Central memory CD4-positive, alpha-beta T cell (primary cell): ENCODE data around the gene C1orf21.

ENCODE experiments used
- DNase-seq: peaks from one replicate; pipeline ENCODE4 v3.0.0; 2022

The C1orf21 gene

GRCh38 chr1:184387476-184388318 is 868 bp downstream of the C1orf21 start:
- peak; percentile 13 for DNase-seq

GRCh38 chr1:184388319-184388889 is 1.6 kb downstream of the C1orf21 start:
- no peak for DNase-seq

DNA sequence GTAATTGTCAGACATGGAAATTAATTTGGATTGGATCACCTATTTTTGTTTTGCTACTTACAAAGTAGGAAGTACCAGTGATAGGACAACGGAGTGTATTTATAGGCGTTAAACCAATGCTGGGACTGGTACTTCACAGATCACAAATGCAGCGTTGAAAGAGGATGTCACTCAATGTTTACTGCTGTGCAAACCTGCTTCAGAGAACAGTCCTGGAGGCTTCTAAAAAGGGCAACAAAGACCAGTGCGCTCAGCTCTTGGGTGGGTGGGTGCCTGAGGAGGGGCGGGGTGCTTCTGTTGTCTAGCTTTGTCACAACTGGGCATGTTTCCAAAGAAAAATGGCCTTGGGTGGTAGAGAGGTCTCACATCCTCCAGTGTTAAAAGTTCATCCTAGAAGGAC is 2.1 kb downstream of the C1orf21 start:
- no peak for DNase-seq

GRCh38 chr1:184389446-184389845 is 2.6 kb downstream of the C1orf21 start:
- DNase-seq = no peak

DNA sequence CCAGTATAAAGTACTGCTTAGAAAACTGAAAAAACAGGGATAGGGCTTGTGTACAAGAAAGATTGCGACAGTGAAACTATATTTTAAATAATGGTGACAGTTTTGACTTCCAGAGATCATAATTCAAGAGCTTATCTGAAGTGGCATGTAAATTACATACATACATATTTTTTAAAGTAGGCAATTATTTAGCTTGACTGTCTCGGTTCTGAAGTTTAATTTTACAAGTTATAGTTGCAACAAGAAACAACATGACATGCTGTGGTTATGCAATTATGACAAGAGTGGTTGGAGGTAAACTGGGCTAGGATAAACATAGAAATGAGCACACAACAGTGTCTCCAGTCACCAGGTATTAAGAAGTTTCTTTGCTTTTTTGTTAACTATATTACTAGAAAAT is 4.1 kb downstream of the C1orf21 start:
- no peak for DNase-seq

GRCh38 chr1:184392067-184392466 is 5.2 kb downstream of the C1orf21 start:
- DNase-seq = no peak

GRCh38 chr1:184392779-184393522 is 6.1 kb downstream of the C1orf21 start:
- no peak for DNase-seq

- DNase-seq = no peak
These were observed 7.1 kb downstream of the C1orf21 start for GRCh38 chr1:184393962-184394361.

DNA sequence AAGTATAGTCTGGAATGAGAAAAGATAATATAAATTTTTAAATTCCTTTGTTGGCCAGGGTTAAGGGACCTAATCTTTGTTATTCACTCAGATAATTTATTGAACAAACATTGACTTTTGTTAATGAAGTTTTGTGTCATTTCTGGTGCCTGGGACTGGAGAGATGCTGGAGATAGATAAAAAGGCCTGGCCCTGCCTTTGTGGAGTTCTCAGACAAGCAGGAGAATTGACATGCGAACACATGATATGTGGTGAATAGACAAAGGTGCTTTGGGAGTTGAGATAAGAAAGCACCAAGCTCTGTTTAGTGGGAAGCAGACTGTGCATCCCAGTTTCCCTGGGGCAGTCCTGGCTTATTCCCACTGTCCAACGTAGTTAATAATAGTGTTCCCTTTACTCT is 8.5 kb downstream of the C1orf21 start:
- DNase-seq = no peak

- no peak for DNase-seq
These were observed 9.2 kb downstream of the C1orf21 start for GRCh38 chr1:184395937-184396480.

GRCh38 chr1:184399192-184399847 is 12.5 kb downstream of the C1orf21 start:
- no peak for DNase-seq

GRCh38 chr1:184403961-184404726 is 17.3 kb downstream of the C1orf21 start:
- DNase-seq = no peak

DNA sequence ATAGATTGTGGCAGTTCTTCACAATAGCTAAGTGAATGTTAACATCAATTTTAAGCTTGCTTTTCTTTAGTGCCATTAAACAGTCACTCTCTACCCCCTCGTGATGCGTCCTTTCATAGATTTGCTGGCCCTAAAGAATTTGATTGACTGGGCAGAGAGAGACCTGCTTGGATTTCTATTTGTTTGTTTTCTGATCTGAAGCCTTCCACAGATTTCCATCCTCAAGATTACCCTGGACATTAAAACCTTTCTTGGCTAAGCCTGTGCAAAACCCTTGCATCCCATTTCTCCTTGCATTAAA is 17.8 kb downstream of the C1orf21 start:
- no peak for DNase-seq

GRCh38 chr1:184405094-184405800 is 18.4 kb downstream of the C1orf21 start:
- no peak for DNase-seq

- DNase-seq = no peak
These were observed 18.9 kb downstream of the C1orf21 start for GRCh38 chr1:184405801-184406142.

GRCh38 chr1:184406479-184406878 is 19.6 kb downstream of the C1orf21 start:
- DNase-seq = no peak

DNA sequence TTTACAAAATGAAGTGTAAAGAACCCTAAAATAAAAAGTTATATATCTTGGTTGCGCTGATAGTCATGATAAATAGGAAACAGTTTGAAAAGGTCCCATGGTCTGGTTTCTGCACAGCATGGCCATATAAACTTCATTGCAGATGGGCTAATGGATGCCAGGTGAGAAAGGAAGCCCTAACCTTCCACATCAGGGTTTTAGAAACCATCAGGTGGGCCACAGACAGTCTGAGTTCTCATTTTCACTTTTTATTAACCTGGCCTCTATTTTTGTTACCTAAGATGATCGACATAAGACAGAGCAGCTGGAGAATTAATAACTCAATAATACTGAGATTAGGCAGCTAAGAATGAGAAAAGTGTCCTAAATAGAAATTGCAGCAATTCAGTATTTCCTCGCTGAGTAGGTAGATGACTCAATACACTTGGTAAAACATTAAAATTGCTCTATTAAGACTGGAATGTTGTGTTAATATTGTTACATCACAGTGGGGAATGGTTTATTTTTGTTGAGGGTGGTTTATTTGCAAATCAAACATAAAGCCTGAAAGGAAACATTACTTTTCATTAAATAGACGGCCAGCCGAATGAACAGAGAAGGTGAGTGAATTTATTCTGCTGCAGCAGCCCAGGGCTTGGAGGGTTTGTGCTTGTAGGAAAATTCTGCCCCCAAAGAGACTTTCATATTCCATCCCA is 21.1 kb downstream of the C1orf21 start:
- DNase-seq = no peak

DNA sequence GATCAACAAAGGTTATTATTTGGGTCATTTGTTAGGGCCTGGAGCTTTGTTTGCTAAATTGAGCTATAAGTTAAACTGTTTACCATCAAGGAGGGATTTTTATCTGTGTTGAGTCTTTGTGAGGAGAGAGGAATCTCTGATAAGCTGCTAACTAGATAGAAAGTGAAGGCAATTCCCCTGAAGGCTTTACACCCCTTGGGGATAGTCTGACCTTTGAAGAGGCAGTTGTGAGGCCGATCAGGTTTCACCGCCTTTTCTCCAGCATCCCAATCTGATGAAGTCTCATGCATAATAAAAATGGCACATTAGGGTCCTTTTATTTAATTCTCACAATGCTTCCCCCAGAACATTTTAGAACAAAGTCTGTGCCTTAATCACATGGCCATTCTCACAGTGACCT is 21.8 kb downstream of the C1orf21 start:
- no peak for DNase-seq

GRCh38 chr1:184409011-184409410 is 22.2 kb downstream of the C1orf21 start:
- no peak for DNase-seq

DNA sequence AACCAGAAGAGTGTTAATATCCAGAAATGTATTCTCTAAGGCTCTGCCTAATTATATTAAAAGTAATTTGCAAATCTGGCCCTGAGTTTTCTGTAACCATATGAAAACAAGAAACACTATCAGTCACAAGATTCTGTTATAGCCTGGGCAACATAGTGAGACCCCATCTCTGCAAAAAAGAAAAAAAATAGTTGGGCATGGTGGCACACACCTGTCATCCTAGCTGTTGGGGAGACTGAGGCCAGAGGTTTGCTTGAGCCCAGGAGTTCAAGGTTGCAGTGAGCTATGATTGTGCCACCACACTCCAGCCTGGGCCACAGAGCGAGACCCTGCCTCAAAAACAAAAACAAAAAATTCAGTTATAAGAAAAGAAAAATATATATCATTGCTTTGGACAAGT is 25.6 kb downstream of the C1orf21 start:
- DNase-seq = no peak

DNA sequence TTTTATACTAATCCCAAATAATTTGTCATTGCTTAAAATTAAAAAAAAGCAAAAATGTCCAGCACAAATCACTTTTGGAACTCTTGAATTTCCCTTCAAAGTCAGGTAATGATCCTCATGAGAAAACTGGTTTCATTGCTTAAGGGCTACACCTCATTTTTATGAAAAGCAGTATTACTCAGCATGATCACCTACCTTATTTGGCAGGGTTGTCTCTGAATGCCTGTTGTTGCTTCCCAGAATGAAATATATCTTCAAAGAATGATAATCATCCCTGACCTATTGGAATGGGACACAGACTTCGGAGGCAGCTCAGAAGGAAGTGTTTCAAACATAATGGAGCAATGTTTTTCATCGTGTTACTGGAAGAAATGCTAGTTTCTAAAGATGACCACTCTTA is 29.7 kb downstream of the C1orf21 start:
- DNase-seq = no peak
